Endothelial cell (in vitro differentiated cells): ENCODE measurements around the gene ASB13. TPM values are rescaled to one million over a fixed set of nuclear protein-coding genes. Genes with fewer than 3 reads are reported as not detected.

Source experiments
- DNase-seq: peaks from one replicate; pipeline ENCODE4 v3.0.0; 2021; ENCODE audit warnings: low spot score
- H3K27ac Mint-ChIP-seq: one replicate; pipeline ENCODE4 v1.8.0; 2021; ENCODE audit warnings: mixed read lengths, inconsistent platforms; ENCODE audit not compliant: unreplicated experiment
- H3K27me3 Mint-ChIP-seq: one replicate; pipeline ENCODE4 v1.8.0; 2021; ENCODE audit warnings: mild to moderate bottlenecking, moderate library complexity, mixed read lengths, inconsistent platforms; ENCODE audit not compliant: unreplicated experiment
- H3K36me3 Mint-ChIP-seq: one replicate; pipeline ENCODE4 v1.8.0; 2021; ENCODE audit warnings: mild to moderate bottlenecking, low read depth, mixed read lengths, inconsistent platforms; ENCODE audit not compliant: unreplicated experiment
- H3K4me1 Mint-ChIP-seq: one replicate; pipeline ENCODE4 v1.8.0; 2021; ENCODE audit warnings: mild to moderate bottlenecking, mixed read lengths, inconsistent platforms; ENCODE audit not compliant: unreplicated experiment
- H3K4me3 Mint-ChIP-seq: one replicate; pipeline ENCODE4 v1.8.0; 2021; ENCODE audit warnings: mild to moderate bottlenecking, mixed read lengths, inconsistent platforms; ENCODE audit not compliant: unreplicated experiment
- H3K9me3 Mint-ChIP-seq: one replicate; pipeline ENCODE4 v1.8.0; 2021; ENCODE audit warnings: mixed read lengths, inconsistent platforms; ENCODE audit not compliant: unreplicated experiment
- total RNA-seq: library from RNA; stranded (reverse); fragmentation: NEBNext Ultra II Directional; extraction: Animal tissue kit (Norgen Biotek cat#: 25700); gene quantifications from one replicate; pipeline ENCODE4 v1.2.1, GENCODE V29; 2021; ENCODE audit not compliant: unreplicated experiment
- TF ChIP-seq, protein P1 (sequence below): fragments of 200-600 bp; sonication (generic); IDR thresholded peaks from one replicate; pipeline ENCODE4 v1.5.0; 2021; ENCODE audit warnings: antibody characterized with exemption; ENCODE audit not compliant: unreplicated experiment

ASB13 gene
- total RNA-seq, 1 donor from 2014 or later, result 22.5 TPM

GRCh38 chr10:5639066-5639465 lies 27.3 kb downstream of the ASB13 start:
- no peak overlapping the region for H3K4me3 Mint-ChIP-seq
- peaks cover 33% of the 10 kb centered on the region for H3K4me1 Mint-ChIP-seq
- no peaks in the 10 kb centered on the region for H3K9me3 Mint-ChIP-seq
- H3K27me3 Mint-ChIP-seq, result peaks cover 7% of the 10 kb centered on the region
- DNase-seq, result no peak
- no peak overlapping the region for H3K27ac Mint-ChIP-seq
- TF ChIP-seq, protein P1, sequence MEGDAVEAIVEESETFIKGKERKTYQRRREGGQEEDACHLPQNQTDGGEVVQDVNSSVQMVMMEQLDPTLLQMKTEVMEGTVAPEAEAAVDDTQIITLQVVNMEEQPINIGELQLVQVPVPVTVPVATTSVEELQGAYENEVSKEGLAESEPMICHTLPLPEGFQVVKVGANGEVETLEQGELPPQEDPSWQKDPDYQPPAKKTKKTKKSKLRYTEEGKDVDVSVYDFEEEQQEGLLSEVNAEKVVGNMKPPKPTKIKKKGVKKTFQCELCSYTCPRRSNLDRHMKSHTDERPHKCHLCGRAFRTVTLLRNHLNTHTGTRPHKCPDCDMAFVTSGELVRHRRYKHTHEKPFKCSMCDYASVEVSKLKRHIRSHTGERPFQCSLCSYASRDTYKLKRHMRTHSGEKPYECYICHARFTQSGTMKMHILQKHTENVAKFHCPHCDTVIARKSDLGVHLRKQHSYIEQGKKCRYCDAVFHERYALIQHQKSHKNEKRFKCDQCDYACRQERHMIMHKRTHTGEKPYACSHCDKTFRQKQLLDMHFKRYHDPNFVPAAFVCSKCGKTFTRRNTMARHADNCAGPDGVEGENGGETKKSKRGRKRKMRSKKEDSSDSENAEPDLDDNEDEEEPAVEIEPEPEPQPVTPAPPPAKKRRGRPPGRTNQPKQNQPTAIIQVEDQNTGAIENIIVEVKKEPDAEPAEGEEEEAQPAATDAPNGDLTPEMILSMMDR, result no peak
- peaks cover 7% of the 10 kb centered on the region for H3K36me3 Mint-ChIP-seq

DNA sequence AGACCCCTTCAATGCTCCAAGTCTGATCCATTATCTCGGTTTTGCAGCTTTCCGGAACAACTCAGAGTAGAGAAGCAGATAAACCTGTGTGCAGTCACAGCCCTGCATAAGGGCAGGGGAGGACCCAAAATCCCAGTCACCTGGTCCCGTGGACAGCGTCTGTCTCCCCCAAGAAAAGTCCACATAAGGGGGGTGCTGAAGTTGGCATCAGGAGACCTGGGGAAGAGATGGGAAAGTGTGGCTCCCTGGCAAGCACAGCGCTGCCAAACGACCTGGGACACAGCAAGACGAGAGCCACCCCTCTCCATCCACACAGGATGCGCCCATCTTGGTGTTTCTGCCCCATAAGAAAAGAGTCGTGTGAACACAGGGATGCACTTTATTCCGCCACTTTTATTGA lies 27.9 kb downstream of the ASB13 start:
- Mint-ChIP-seq H3K9me3 (no peaks in the 10 kb centered on the region), H3K27ac (no peak overlapping the region), H3K4me3 (no peak overlapping the region), H3K4me1 (peaks cover 28% of the 10 kb centered on the region), H3K36me3 (peaks cover 3% of the 10 kb centered on the region), H3K27me3 (peaks cover 6% of the 10 kb centered on the region)
- no peak for DNase-seq
- TF ChIP-seq, protein P1, result no peak

DNA sequence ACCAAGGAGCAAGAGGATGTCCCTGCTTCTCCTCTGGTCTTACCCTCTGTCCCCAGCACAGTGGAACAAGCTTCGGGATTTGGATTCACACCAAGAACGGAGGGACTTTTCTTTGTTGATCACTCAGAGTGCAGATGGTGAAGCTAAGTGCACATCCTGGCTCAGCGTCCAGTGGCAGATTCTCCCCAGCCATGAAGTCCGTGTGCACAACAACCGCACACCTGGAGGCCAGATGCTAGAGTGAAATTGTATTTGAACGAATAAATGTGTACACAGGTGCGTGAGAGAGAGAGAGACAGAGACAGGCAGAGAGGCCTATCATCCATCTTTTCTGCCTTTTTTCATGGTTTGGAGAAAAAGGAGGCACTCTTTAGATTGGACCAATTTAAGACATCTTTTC lies 31.5 kb downstream of the ASB13 start:
- H3K27ac Mint-ChIP-seq, result no peak overlapping the region
- H3K4me1 Mint-ChIP-seq, result no peaks in the 10 kb centered on the region
- no peaks in the 10 kb centered on the region for H3K36me3 Mint-ChIP-seq
- no peak overlapping the region for H3K4me3 Mint-ChIP-seq
- TF ChIP-seq, protein P1, result no peak
- DNase-seq, result no peak
- peaks cover 2% of the 10 kb centered on the region for H3K27me3 Mint-ChIP-seq
- no peaks in the 10 kb centered on the region for H3K9me3 Mint-ChIP-seq

- no peak overlapping the region for H3K4me3 Mint-ChIP-seq
Measured at GRCh38 chr10:5633166-5633749, 33.1 kb downstream of the ASB13 start.

GRCh38 chr10:5632446-5632845 lies 33.9 kb downstream of the ASB13 start:
- no peaks in the 10 kb centered on the region for H3K36me3 Mint-ChIP-seq
- H3K4me3 Mint-ChIP-seq, result no peak overlapping the region
- no peaks in the 10 kb centered on the region for H3K9me3 Mint-ChIP-seq
- TF ChIP-seq, protein P1, result no peak
- DNase-seq, result no peak
- peaks cover 4% of the 10 kb centered on the region for H3K27me3 Mint-ChIP-seq
- no peak overlapping the region for H3K27ac Mint-ChIP-seq
- H3K4me1 Mint-ChIP-seq, result peaks cover 8% of the 10 kb centered on the region

More at GRCh38 chr10:5633166-5633749, 33.1 kb downstream of the ASB13 start:
- Mint-ChIP-seq H3K27me3 (peaks cover 2% of the 10 kb centered on the region), H3K9me3 (no peaks in the 10 kb centered on the region), H3K36me3 (no peaks in the 10 kb centered on the region), H3K4me1 (peaks cover 8% of the 10 kb centered on the region), H3K27ac (no peak overlapping the region)
- TF ChIP-seq, protein P1, result no peak
- DNase-seq, result no peak
